Uterus (tissue), 4 donors: ENCODE results near the gene GALNT2. TPM values are rescaled to one million over a fixed set of nuclear protein-coding genes. Genes with fewer than 3 reads are reported as not detected.

Source experiments
- DNase-seq, 2 donors: peaks; one replicate each; pipeline ENCODE4 v3.0.0-alpha.2; 2019 to 2020
- H3K27ac ChIP-seq, 2 donors: fragments of 200-600 bp; sonication (generic); 1 replicate in 1 of 2; 2 replicates in 1 of 2; pipeline ENCODE4 v1.5.1; 2016 to 2018
- H3K27me3 ChIP-seq, 2 donors: fragments of 200-600 bp; sonication (generic); one replicate each; pipeline ENCODE4 v1.5.1; 2018 to 2019; ENCODE audit warnings: control low read depth in 1 of 2
- H3K36me3 ChIP-seq, 2 donors: fragments of 200-600 bp; sonication (generic); one replicate each; pipeline ENCODE4 v1.5.1; 2019; ENCODE audit warnings: control low read depth in 1 of 2
- H3K4me1 ChIP-seq, 2 donors: fragments of 200-600 bp; sonication (generic); one replicate each; pipeline ENCODE4 v1.5.1; 2018 to 2019; ENCODE audit warnings: control low read depth in 1 of 2
- H3K4me3 ChIP-seq, 2 donors: fragments of 200-600 bp; sonication (generic); 1 replicate in 1 of 2; 2 replicates in 1 of 2; pipeline ENCODE4 v1.5.1; 2018 to 2019; ENCODE audit warnings: mild to moderate bottlenecking in 1 of 2
- H3K9me3 ChIP-seq, 2 donors: fragments of 200-600 bp; sonication (generic); one replicate each; pipeline ENCODE4 v1.5.1; 2019; ENCODE audit warnings: control low read depth in 1 of 2
- CTCF ChIP-seq, 4 experiments: fragments of 200-600 bp in 2 of 4; fragments of 450-650 bp in 2 of 4; sonication (generic) in 2 of 4; IDR thresholded peaks; one replicate each; pipeline ENCODE4 v1.5.1; 2016 to 2019; ENCODE audit warnings: antibody characterized with exemption in 4 of 4, mild to moderate bottlenecking in 2 of 4, moderate library complexity in 1 of 4
- POLR2A ChIP-seq, 2 donors: fragments of 450-650 bp; IDR thresholded peaks; one replicate each; pipeline ENCODE4 v1.6.1; 2016; ENCODE audit warnings: antibody characterized with exemption in 2 of 2, mild to moderate bottlenecking in 1 of 2, moderate library complexity in 1 of 2
- intact Hi-C: fragments of 100-400 bp; cut with DNase I; formaldehyde crosslinking; loops from one replicate; pipeline ENCODE4 v1.15.1; 2023; ENCODE audit warnings: low total_unique reads
- total RNA-seq, 4 donors: library from RNA; depleted of rRNA in 3 of 4; stranded (reverse); fragments of >200 nt in 3 of 4; gene quantifications; one replicate each; pipeline versions ENCODE4 v1.1.0 to v1.2.4, GENCODE V29; 2014 to 2023
- donor health status: DM: yes; HTN: yes; CAD: no.

GALNT2 gene
- total RNA-seq, 4 donors from 2014 or later: 13.6 to 51.6 (median 39.6) TPM

DNA sequence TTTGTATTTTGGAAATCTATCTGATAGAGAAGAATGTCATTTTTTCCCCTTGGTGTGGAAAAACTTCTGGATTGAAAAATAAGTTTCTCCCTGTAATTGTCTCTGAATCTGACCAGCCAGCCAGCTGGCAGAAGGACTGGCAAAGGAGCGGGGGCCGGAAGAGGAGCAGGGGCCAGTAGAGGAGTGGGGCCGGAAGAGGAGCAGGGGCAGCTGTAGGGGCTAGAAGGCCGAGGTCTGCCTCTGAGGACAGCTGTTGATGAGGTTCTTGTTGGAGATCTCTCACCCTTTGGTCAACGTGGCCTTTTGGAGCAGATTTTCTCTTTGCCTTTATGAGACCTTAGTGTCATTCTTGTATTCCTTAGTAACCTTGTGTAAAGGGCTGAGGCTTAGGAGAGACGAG lies 121.8 kb downstream of the GALNT2 start:
- no peak for DNase-seq
- Histone ChIP-seq H3K27ac (no peak overlapping the region), H3K27me3 (no peaks in the 10 kb centered on the region), H3K4me3 (no peak overlapping the region), H3K9me3 (no peaks in the 10 kb centered on the region), H3K4me1 (no peaks in the 10 kb centered on the region), H3K36me3 (no peaks in the 10 kb centered on the region)
- TF ChIP-seq POLR2A (IDR thresholded peaks at IDR 0.05) (no peak), CTCF (IDR thresholded peaks at IDR 0.05) (no peak)
- intact Hi-C loops: no loop called here

GRCh38 chr1:230189341-230189740 lies 122.3 kb downstream of the GALNT2 start:
- Histone ChIP-seq H3K4me3 (no peak overlapping the region), H3K4me1 (no peaks in the 10 kb centered on the region), H3K36me3 (no peaks in the 10 kb centered on the region), H3K9me3 (no peaks in the 10 kb centered on the region), H3K27ac (no peak overlapping the region), H3K27me3 (no peaks in the 10 kb centered on the region)
- TF ChIP-seq CTCF (IDR thresholded peaks at IDR 0.05) (no peak), POLR2A (IDR thresholded peaks at IDR 0.05) (no peak)
- DNase-seq: no peak
- intact Hi-C loops: no loop called here

DNA sequence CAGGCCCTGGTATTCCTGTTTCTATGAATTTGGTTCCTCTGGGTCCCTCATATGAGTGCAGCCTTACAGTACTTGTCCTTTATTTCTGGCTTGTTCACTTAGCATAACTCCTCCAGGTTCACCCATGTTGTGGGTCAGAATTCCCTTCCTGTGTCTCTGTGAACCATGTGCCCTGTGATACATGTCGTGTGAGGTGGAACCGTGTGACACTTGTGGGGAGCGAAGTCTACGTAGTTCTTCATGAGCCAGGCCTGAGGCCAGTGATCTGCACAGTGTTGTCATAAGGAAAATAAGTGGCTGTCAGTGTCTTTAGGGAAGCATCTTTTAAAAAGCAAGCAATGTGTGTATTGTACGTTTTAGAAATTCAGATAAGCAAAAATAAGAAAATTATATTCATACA lies 122.8 kb downstream of the GALNT2 start:
- TF ChIP-seq POLR2A (IDR thresholded peaks at IDR 0.05): no peak
- TF ChIP-seq CTCF (IDR thresholded peaks at IDR 0.05): no peak
- H3K36me3 ChIP-seq: no peaks in the 10 kb centered on the region
- peak overlapping the region in 1 of 2 donors; percentile 62 for H3K27ac ChIP-seq
- no peak overlapping the region for H3K4me3 ChIP-seq
- no peaks in the 10 kb centered on the region for H3K27me3 ChIP-seq
- intact Hi-C loops: no loop called here
- H3K4me1 ChIP-seq: no peaks in the 10 kb centered on the region
- DNase-seq: no peak
- no peaks in the 10 kb centered on the region for H3K9me3 ChIP-seq

- H3K4me3 ChIP-seq: no peak overlapping the region
- H3K27me3 ChIP-seq: no peaks in the 10 kb centered on the region
- intact Hi-C loops: no loop called here
- TF ChIP-seq CTCF (IDR thresholded peaks at IDR 0.05): no peak
- no peak for TF ChIP-seq POLR2A (IDR thresholded peaks at IDR 0.05)
- peak; percentile 44 to 72 for DNase-seq
- H3K36me3 ChIP-seq: no peaks in the 10 kb centered on the region
- no peaks in the 10 kb centered on the region for H3K4me1 ChIP-seq
- H3K27ac ChIP-seq: peak overlapping the region; percentile 30 to 64
- no peaks in the 10 kb centered on the region for H3K9me3 ChIP-seq
These were observed 124.2 kb downstream of the GALNT2 start for GRCh38 chr1:230191079-230191804.

DNA sequence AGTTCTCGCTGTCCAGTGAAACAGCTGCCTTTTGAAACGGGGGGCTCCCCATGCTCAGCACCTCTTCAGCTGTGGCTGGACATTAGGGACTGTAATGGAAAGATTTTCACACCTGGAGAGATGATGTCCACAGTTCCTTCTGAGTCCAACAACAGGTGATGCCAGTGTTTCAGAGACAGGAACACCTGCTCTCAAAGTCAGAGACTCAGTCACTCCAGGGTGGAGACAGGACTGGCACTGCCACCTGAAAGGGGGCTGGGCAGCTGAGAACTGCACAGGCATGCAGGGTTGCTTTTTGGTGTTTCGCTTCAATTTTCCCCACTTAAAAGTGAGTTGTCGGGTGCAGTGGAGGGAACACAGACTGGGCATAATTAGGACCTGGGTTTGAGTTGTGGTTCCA lies 124.8 kb downstream of the GALNT2 start:
- Histone ChIP-seq H3K4me1 (no peaks in the 10 kb centered on the region), H3K27me3 (no peaks in the 10 kb centered on the region), H3K36me3 (no peaks in the 10 kb centered on the region), H3K9me3 (no peaks in the 10 kb centered on the region), H3K4me3 (no peak overlapping the region), H3K27ac (peak overlapping the region; percentile 1 to 64)
- intact Hi-C loops: no loop called here
- DNase-seq: no peak
- no peak for TF ChIP-seq POLR2A (IDR thresholded peaks at IDR 0.05)
